ENCODE results near the gene PUSL1.

PUSL1 gene

DNA sequence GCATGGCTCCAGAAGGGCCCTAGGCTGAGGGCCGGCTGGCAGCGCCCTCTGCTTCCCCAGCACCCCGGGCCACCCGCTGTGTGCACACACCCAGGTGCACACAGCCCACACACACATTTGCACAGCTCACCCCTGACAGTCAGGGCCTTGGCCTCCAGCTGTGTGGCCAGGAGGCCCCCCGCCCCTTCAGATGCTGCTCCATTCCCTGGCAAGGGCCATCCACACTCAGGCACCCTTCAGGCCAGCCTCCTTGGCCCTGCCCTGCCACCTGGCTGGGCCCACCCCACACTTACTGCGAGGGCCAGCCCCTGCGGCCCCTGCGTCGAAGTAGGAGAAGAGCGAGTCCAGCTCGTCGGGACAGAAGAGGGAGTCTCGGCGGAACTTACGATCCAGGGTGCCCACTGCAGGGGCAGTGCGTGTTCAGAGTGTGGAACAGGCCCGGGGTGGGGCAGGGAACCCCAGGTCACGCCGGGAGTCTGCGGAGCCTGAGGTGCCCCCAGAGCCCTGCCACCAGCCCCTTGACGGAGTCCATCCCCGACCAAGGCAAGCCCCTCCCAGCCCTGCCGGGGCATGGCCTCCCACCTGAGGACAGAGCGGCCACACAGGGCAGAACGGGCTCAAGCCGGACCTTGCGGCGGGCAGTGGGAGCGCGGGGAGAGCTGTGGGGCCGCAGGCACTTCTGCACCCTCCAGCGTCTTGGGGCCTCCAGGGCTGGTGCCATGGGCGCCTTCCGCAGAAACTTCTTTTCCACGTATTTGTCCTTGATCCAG is 13.1 kb upstream of the PUSL1 start:
- Histone ChIP-seq H3K14ac (ENCODE audit: low read length) (no peak overlapping the region), H2BK12ac (ENCODE audit: low read length) (no peak overlapping the region)
- no CpG with 5 or more reads among the region's 35 CpGs for WGBS (ENCODE audit: extremely low coverage, insufficient coverage, insufficient read length)

DNA sequence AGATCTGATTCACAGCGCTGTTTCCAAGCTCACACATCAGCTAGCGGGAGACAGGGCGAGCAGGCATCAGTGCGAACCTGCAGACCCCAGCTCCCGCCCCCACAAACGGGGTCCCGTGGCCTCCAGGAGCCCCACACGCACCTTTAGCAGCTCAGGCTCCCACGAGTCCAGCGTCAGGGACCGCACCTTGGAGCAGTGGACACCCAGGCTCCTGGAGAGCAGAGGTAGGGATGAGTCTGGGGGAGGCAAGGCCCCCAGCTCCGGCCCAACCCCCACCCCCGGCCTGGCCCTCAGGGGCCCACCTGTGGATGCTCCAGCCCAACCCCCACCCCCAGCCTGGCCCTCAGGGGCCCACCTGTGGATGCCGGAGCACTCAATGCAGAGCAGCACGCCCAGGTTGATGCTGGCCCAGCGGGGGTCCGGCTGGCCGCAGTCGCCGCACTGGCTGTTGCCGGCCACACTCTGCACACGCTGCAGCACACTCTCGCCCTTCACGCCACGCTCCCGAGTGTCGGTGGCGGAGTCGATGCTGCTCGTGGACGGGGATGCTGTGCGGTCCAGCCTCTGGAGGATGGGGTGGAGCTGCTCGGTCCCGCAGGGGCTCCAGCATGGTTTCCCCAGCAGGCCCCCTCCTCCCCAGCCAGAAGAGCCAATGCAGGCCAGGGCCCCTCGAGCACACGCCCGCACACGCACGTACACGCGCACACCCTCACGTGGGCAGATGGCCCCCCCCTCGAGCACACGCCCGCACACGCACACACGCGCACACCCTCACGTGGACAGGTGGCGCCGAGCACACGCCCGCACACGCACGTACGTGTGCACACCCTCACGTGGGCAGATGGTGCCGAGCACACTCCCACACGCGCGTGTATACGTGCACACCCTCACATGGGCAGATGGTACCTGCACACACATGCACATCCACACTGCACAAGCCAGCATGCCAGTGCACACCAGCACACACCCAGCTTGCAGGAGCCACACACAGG is 12.0 kb upstream of the PUSL1 start:
- no peaks in the 10 kb centered on the region for H3K27me3 ChIP-seq (ENCODE audit: insufficient read depth, low read length)

More for the DNA sequence above, 13.1 kb upstream of the PUSL1 start:
- Histone ChIP-seq H3K23ac (ENCODE audit: low read length) (no peak overlapping the region), H3K4ac (ENCODE audit: low read depth, low read length) (no peak overlapping the region), H3K9me3 (ENCODE audit: insufficient read depth, low read depth, low read length) (peaks cover 8% of the 10 kb centered on the region), H3K4me2 (ENCODE audit: low read length) (no peak overlapping the region), H2AFZ (ENCODE audit: insufficient read depth, low read length, poor library complexity) (no peak overlapping the region), H3K9ac (ENCODE audit: low read length) (no peak overlapping the region), H3K79me2 (ENCODE audit: control insufficient read depth, insufficient read depth, low read length, poor library complexity) (no peaks in the 10 kb centered on the region), H4K12ac (ENCODE audit: low read depth, low read length) (no peak overlapping the region), H2AK5ac (ENCODE audit: low read length) (no peak overlapping the region), H3K4me1 (ENCODE audit: control insufficient read depth in 1 of 2, insufficient read depth in 2 of 2, low read length in 2 of 2) (no peaks in the 10 kb centered on the region), H3K27me3 (ENCODE audit: insufficient read depth, low read length) (no peaks in the 10 kb centered on the region), H3K79me1 (ENCODE audit: low read length) (no peaks in the 10 kb centered on the region), H4K91ac (ENCODE audit: low read depth, low read length) (no peak overlapping the region), H3K27ac (ENCODE audit: low read depth, low read length) (no peak overlapping the region), H2BK5ac (ENCODE audit: low read depth, low read length, poor library complexity) (no peak overlapping the region), H4K8ac (ENCODE audit: low read depth, low read length) (no peak overlapping the region), H3K36me3 (ENCODE audit: control insufficient read depth in 1 of 2, insufficient read depth in 2 of 2, low read length in 2 of 2) (peaks cover 35 to 42% of the 10 kb centered on the region in 2 experiments), H2BK120ac (ENCODE audit: insufficient read depth, low read length, poor library complexity) (no peak overlapping the region), H3K18ac (ENCODE audit: low read length) (no peak overlapping the region), H3K4me3 (ENCODE audit: low read depth, low read length) (no peak overlapping the region)
- no peak for DNase-seq

DNA sequence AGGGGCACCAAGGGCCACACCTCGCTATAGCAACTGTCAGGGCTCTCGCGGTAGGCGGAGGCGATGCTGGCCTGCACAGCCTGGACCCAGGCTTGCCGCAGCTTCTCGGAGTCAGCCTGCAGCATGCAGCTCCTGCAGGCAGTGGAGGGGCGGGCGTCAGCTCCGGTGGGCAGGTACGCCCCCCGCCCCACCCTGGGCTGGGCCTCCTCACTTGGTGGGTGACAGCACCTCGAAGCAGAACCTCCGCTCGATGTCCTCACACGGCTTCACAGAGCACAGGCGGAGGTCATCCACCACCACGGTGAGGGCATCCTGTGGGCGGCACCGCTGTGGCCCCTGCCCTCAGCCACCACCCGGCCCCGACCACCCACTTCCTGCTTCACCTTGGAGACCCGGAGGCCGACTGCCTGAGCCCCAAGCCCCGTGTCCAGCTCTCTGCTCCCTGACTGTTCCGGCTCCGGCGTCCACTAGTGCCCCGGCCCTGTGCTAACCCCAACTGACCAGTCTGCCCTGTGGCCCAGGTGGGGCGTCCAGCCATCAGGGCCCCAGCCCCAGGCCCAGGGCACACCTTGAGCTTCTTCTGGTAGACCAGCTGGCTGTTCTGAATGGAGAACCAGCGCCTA is 10.5 kb upstream of the PUSL1 start:
- no peak overlapping the region for H2AK5ac ChIP-seq (ENCODE audit: low read length)
- H3K79me2 ChIP-seq (ENCODE audit: control insufficient read depth, insufficient read depth, low read length, poor library complexity) = no peaks in the 10 kb centered on the region
- no peak overlapping the region for H4K12ac ChIP-seq (ENCODE audit: low read depth, low read length)
- peaks cover 2% of the 10 kb centered on the region in 2 experiments for H3K4me1 ChIP-seq (ENCODE audit: control insufficient read depth in 1 of 2, insufficient read depth in 2 of 2, low read length in 2 of 2)
- no peak overlapping the region for H3K4ac ChIP-seq (ENCODE audit: low read depth, low read length)
- H3K4me3 ChIP-seq (ENCODE audit: low read depth, low read length) = no peak overlapping the region
- no peak overlapping the region for H3K27ac ChIP-seq (ENCODE audit: low read depth, low read length)
- no peak overlapping the region for H2BK12ac ChIP-seq (ENCODE audit: low read length)
- no peak overlapping the region for H3K4me2 ChIP-seq (ENCODE audit: low read length)
- H2BK120ac ChIP-seq (ENCODE audit: insufficient read depth, low read length, poor library complexity) = no peak overlapping the region
- H2BK5ac ChIP-seq (ENCODE audit: low read depth, low read length, poor library complexity) = no peak overlapping the region
- peaks cover 8% of the 10 kb centered on the region for H3K9me3 ChIP-seq (ENCODE audit: insufficient read depth, low read depth, low read length)
- H3K36me3 ChIP-seq (ENCODE audit: control insufficient read depth in 1 of 2, insufficient read depth in 2 of 2, low read length in 2 of 2) = peaks cover 35 to 44% of the 10 kb centered on the region in 2 experiments
- no peak overlapping the region for H3K18ac ChIP-seq (ENCODE audit: low read length)
- no peak overlapping the region for H3K14ac ChIP-seq (ENCODE audit: low read length)
- DNase-seq = no peak
- no peak overlapping the region for H4K91ac ChIP-seq (ENCODE audit: low read depth, low read length)
- no CpG with 5 or more reads among the region's 31 CpGs for WGBS (ENCODE audit: extremely low coverage, insufficient coverage, insufficient read length)
- H3K23ac ChIP-seq (ENCODE audit: low read length) = no peak overlapping the region
- H2AFZ ChIP-seq (ENCODE audit: insufficient read depth, low read length, poor library complexity) = no peak overlapping the region
- no peak overlapping the region for H4K8ac ChIP-seq (ENCODE audit: low read depth, low read length)
- H3K27me3 ChIP-seq (ENCODE audit: insufficient read depth, low read length) = no peaks in the 10 kb centered on the region
- no peak overlapping the region for H3K9ac ChIP-seq (ENCODE audit: low read length)
- H3K79me1 ChIP-seq (ENCODE audit: low read length) = no peaks in the 10 kb centered on the region

More for the DNA sequence above, 12.0 kb upstream of the PUSL1 start:
- Histone ChIP-seq H3K27ac (ENCODE audit: low read depth, low read length) (no peak overlapping the region), H3K79me2 (ENCODE audit: control insufficient read depth, insufficient read depth, low read length, poor library complexity) (no peaks in the 10 kb centered on the region), H2BK12ac (ENCODE audit: low read length) (no peak overlapping the region), H3K4me1 (ENCODE audit: control insufficient read depth in 1 of 2, insufficient read depth in 2 of 2, low read length in 2 of 2) (no peaks in the 10 kb centered on the region), H3K14ac (ENCODE audit: low read length) (no peak overlapping the region), H2BK5ac (ENCODE audit: low read depth, low read length, poor library complexity) (no peak overlapping the region), H3K36me3 (ENCODE audit: control insufficient read depth in 1 of 2, insufficient read depth in 2 of 2, low read length in 2 of 2) (peaks cover 35 to 42% of the 10 kb centered on the region in 2 experiments), H3K18ac (ENCODE audit: low read length) (no peak overlapping the region), H3K23ac (ENCODE audit: low read length) (no peak overlapping the region), H2AFZ (ENCODE audit: insufficient read depth, low read length, poor library complexity) (no peak overlapping the region), H4K91ac (ENCODE audit: low read depth, low read length) (no peak overlapping the region), H3K4me2 (ENCODE audit: low read length) (no peak overlapping the region), H2AK5ac (ENCODE audit: low read length) (no peak overlapping the region), H3K79me1 (ENCODE audit: low read length) (no peaks in the 10 kb centered on the region), H3K9me3 (ENCODE audit: insufficient read depth, low read depth, low read length) (peaks cover 8% of the 10 kb centered on the region), H3K9ac (ENCODE audit: low read length) (no peak overlapping the region), H4K8ac (ENCODE audit: low read depth, low read length) (no peak overlapping the region), H3K4ac (ENCODE audit: low read depth, low read length) (no peak overlapping the region), H3K4me3 (ENCODE audit: low read depth, low read length) (no peak overlapping the region), H4K12ac (ENCODE audit: low read depth, low read length) (no peak overlapping the region), H2BK120ac (ENCODE audit: insufficient read depth, low read length, poor library complexity) (no peak overlapping the region)
- DNase-seq = no peak
- no CpG with 5 or more reads among the region's 62 CpGs for WGBS (ENCODE audit: extremely low coverage, insufficient coverage, insufficient read length)

Data from trophoblast cell (in vitro differentiated cells and primary cell).